WERI-Rb-1 (cell line): Measurements from ENCODE around the gene GABRG3.

ENCODE experiments used
- DNase-seq: peaks from one replicate; pipeline ENCODE4 v3.0.0-alpha.2; 2020
- H3K27ac ChIP-seq: fragments of 250-450 bp; sonication (Bioruptor Pico); 2 replicates; pipeline ENCODE4 v1.5.1; 2020; ENCODE audit warnings: mild to moderate bottlenecking, moderate library complexity
- H3K27me3 ChIP-seq: fragments of 250-450 bp; sonication (Bioruptor Pico); 2 replicates; pipeline ENCODE4 v1.5.1; 2021; ENCODE audit warnings: mild to moderate bottlenecking, low read depth, moderate library complexity; ENCODE audit not compliant: insufficient read depth, severe bottlenecking
- H3K36me3 ChIP-seq: fragments of 250-450 bp; sonication (Bioruptor Pico); 2 replicates; pipeline ENCODE4 v1.5.1; 2020; ENCODE audit warnings: mild to moderate bottlenecking, moderate library complexity
- H3K4me3 ChIP-seq: 2 replicates; pipeline ENCODE4 v1.5.1; 2011; ENCODE audit warnings: low read depth, mild to moderate bottlenecking, control low read depth, low read length
- H3K9me3 ChIP-seq: fragments of 250-450 bp; sonication (Bioruptor Pico); 2 replicates; pipeline ENCODE4 v1.5.1; 2021; ENCODE audit warnings: mild to moderate bottlenecking, moderate library complexity; ENCODE audit not compliant: severe bottlenecking
- CTCF ChIP-seq: IDR thresholded peaks from 2 replicates; pipeline ENCODE4 v1.5.1; 2011; ENCODE audit warnings: low read depth, mild to moderate bottlenecking, control low read depth, inconsistent platforms, low read length

The GABRG3 gene

GRCh38 chr15:27091270-27091940 lies 120.4 kb downstream of the GABRG3 start:
- DNase-seq, result no peak
- Histone ChIP-seq H3K36me3 (no peaks in the 10 kb centered on the region), H3K9me3 (peaks cover 3% of the 10 kb centered on the region), H3K27ac (no peak overlapping the region), H3K27me3 (no peaks in the 10 kb centered on the region), H3K4me3 (no peak overlapping the region)
- TF ChIP-seq CTCF, result no peak

DNA sequence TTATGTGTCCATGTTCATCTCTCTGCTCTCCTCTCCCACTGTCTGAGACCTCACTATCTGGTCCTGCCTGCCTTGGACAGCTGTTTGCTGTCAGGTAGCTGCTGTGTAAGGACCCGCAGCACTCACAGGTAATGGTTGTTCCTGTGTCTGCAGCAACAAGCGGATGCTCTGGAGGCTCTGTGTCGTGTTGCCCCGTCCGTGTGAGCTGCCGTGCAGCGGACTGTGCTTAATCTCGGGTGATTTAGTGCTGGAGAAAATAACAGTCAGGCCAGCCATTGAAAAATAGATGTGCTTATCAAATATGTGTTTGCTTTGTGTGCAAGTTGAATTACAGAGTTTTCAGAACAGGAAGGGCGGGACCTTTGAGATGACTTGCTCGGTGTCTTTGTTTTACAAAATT lies 121.4 kb downstream of the GABRG3 start:
- no peaks in the 10 kb centered on the region for H3K36me3 ChIP-seq
- no peak overlapping the region for H3K27ac ChIP-seq
- no peak for DNase-seq
- H3K27me3 ChIP-seq, result no peaks in the 10 kb centered on the region
- no peak overlapping the region for H3K4me3 ChIP-seq
- no peak for TF ChIP-seq CTCF
- peaks cover 3% of the 10 kb centered on the region for H3K9me3 ChIP-seq

GRCh38 chr15:27094235-27094634 lies 123.3 kb downstream of the GABRG3 start:
- Histone ChIP-seq H3K27ac (no peak overlapping the region), H3K27me3 (no peaks in the 10 kb centered on the region), H3K36me3 (no peaks in the 10 kb centered on the region), H3K4me3 (no peak overlapping the region), H3K9me3 (peaks cover 3% of the 10 kb centered on the region)
- DNase-seq, result no peak
- TF ChIP-seq CTCF, result no peak

GRCh38 chr15:27095886-27096624 lies 125.1 kb downstream of the GABRG3 start:
- H3K9me3 ChIP-seq, result no peaks in the 10 kb centered on the region
- H3K36me3 ChIP-seq, result no peaks in the 10 kb centered on the region
- H3K27ac ChIP-seq, result peak overlapping the region; percentile 53
- no peaks in the 10 kb centered on the region for H3K27me3 ChIP-seq
- DNase-seq, result peak; percentile 72
- peak overlapping the region; percentile 9 for H3K4me3 ChIP-seq
- TF ChIP-seq CTCF, result no peak

DNA sequence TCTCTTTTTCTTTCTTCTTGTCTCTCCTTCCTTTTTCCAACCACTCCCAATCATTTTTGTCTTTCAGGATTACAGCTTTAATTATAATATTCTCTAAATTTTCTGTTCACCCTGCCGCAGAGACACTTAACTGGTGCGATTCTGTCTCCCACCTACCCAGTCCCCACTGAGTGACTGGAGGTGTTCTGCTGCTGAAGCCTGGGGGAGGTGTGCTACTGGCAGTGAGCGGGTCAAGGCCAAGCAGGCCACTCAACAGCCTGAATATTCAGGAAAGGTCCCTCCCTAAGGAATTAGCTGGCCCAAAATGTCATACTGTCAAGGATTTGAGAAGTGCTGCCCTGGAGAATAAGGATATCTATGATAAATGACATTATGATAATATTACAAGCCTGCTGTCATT lies 126.5 kb downstream of the GABRG3 start:
- H3K4me3 ChIP-seq, result no peak overlapping the region
- no peaks in the 10 kb centered on the region for H3K27me3 ChIP-seq
- no peaks in the 10 kb centered on the region for H3K36me3 ChIP-seq
- no peak overlapping the region for H3K27ac ChIP-seq
- no peaks in the 10 kb centered on the region for H3K9me3 ChIP-seq
- TF ChIP-seq CTCF, result no peak
- DNase-seq, result no peak

DNA sequence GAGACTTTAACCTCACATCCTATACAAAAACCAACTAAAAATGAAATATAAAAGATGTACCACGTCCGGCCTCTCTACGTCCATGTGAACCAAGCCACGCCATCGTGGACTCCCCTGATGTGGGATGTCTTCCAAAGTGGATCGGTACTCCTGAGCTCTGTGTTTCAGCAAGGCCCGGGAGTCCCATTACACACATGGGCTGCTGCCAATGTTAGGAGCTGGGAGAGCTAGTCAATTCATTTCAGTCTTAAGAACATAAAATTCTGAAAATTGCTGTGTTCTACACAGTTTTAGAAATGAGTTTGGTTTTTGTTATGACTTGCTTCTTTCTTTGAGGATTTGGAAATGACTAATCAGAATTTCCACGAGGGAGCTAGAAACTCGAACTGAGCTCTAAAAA lies 131.0 kb downstream of the GABRG3 start:
- Histone ChIP-seq H3K9me3 (no peaks in the 10 kb centered on the region), H3K27me3 (no peaks in the 10 kb centered on the region), H3K4me3 (no peak overlapping the region), H3K36me3 (no peaks in the 10 kb centered on the region), H3K27ac (no peak overlapping the region)
- TF ChIP-seq CTCF, result no peak
- no peak for DNase-seq
